HG03135 (cell line): ENCODE results near the gene PLCXD3.
"Not testable (repeated sequence)": the region's sequence is repeated elsewhere in the genome, so short reads cannot be mapped to it uniquely, and the experiment has no call there.

Source experiments
- ATAC-seq: cut with Tn5 transposase; IDR thresholded peaks from one replicate; pipeline ENCODE4 v1.9.1; 2021; ENCODE audit warnings: mild to moderate bottlenecking, moderate library complexity; ENCODE audit not compliant: unreplicated experiment

PLCXD3 gene

GRCh38 chr5:41363343-41363986 is 146.9 kb downstream of the PLCXD3 start:
- ATAC-seq = no peak

- ATAC-seq = no peak
Observed at GRCh38 chr5:41356786-41357185, 153.6 kb downstream of the PLCXD3 start.

GRCh38 chr5:41349846-41350245 is 160.6 kb downstream of the PLCXD3 start:
- ATAC-seq = no peak

- no peak for ATAC-seq
Observed at GRCh38 chr5:41347569-41347968, 162.8 kb downstream of the PLCXD3 start.

GRCh38 chr5:41346609-41347008 is 163.8 kb downstream of the PLCXD3 start:
- no peak for ATAC-seq

GRCh38 chr5:41345295-41345694 is 165.1 kb downstream of the PLCXD3 start:
- ATAC-seq = no peak

GRCh38 chr5:41339339-41339738 is 171.1 kb downstream of the PLCXD3 start:
- no peak for ATAC-seq

GRCh38 chr5:41338136-41338675 is 172.2 kb downstream of the PLCXD3 start:
- no peak for ATAC-seq

- ATAC-seq = no peak
Observed at GRCh38 chr5:41337724-41338123, 172.7 kb downstream of the PLCXD3 start.

GRCh38 chr5:41337216-41337615 is 173.2 kb downstream of the PLCXD3 start:
- no peak for ATAC-seq

- no peak for ATAC-seq
Observed at GRCh38 chr5:41336471-41336870, 173.9 kb downstream of the PLCXD3 start.

GRCh38 chr5:41335596-41336181 is 174.7 kb downstream of the PLCXD3 start:
- no peak for ATAC-seq

GRCh38 chr5:41334758-41335157 is 175.6 kb downstream of the PLCXD3 start:
- no peak for ATAC-seq

GRCh38 chr5:41334221-41334620 is 176.2 kb downstream of the PLCXD3 start:
- no peak for ATAC-seq

GRCh38 chr5:41325074-41325473 is 185.3 kb downstream of the PLCXD3 start:
- no peak for ATAC-seq

GRCh38 chr5:41322826-41323225 is 187.6 kb downstream of the PLCXD3 start:
- not testable (repeated sequence) for ATAC-seq

GRCh38 chr5:41312478-41313060 is 197.8 kb downstream of the PLCXD3 start:
- ATAC-seq = no peak

GRCh38 chr5:41312066-41312465 is 198.3 kb downstream of the PLCXD3 start:
- ATAC-seq = no peak

- ATAC-seq = no peak
Observed at GRCh38 chr5:41309275-41309674, 201.1 kb downstream of the PLCXD3 start.

GRCh38 chr5:41306005-41306404 is 204.4 kb downstream of the PLCXD3 start:
- no peak for ATAC-seq

- no peak for ATAC-seq
Observed at GRCh38 chr5:41305056-41305455, 205.3 kb downstream of the PLCXD3 start.

- no peak for ATAC-seq
Observed at GRCh38 chr5:41296066-41296465, 214.3 kb downstream of the PLCXD3 start.
